Measurements from ENCODE around the gene SSBP4. TPM values are rescaled to one million over a fixed set of nuclear protein-coding genes. Genes with fewer than 3 reads are reported as not detected.

The SSBP4 gene
- total RNA-seq, 1 donor from 2014 or later, result 71.8 TPM

DNA sequence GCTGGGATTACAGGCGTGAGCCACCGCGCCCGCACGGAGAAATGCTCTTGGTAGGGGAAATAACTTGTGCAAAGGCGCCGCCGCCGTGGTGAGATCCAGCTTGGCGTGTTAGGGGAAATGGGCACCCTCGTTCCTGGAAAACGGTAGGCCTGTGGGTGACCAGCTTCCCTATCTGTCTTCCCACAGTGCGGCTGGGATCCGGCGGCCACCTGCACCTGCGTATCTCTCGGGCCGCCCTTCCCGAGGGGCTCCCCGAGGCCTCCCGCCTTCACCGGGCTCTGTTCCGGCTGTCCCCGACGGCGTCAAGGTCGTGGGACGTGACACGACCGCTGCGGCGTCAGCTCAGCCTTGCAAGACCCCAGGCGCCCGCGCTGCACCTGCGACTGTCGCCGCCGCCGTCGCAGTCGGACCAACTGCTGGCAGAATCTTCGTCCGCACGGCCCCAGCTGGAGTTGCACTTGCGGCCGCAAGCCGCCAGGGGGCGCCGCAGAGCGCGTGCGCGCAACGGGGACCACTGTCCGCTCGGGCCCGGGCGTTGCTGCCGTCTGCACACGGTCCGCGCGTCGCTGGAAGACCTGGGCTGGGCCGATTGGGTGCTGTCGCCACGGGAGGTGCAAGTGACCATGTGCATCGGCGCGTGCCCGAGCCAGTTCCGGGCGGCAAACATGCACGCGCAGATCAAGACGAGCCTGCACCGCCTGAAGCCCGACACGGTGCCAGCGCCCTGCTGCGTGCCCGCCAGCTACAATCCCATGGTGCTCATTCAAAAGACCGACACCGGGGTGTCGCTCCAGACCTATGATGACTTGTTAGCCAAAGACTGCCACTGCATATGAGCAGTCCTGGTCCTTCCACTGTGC is 30.9 kb upstream of the SSBP4 start:
- peaks cover 7% of the 10 kb centered on the region for H3K4me1 Mint-ChIP-seq
- no peaks in the 10 kb centered on the region for H3K9me3 Mint-ChIP-seq
- H3K27ac Mint-ChIP-seq (ENCODE audit: unreplicated experiment), result no peak overlapping the region
- TF ChIP-seq, protein P1, sequence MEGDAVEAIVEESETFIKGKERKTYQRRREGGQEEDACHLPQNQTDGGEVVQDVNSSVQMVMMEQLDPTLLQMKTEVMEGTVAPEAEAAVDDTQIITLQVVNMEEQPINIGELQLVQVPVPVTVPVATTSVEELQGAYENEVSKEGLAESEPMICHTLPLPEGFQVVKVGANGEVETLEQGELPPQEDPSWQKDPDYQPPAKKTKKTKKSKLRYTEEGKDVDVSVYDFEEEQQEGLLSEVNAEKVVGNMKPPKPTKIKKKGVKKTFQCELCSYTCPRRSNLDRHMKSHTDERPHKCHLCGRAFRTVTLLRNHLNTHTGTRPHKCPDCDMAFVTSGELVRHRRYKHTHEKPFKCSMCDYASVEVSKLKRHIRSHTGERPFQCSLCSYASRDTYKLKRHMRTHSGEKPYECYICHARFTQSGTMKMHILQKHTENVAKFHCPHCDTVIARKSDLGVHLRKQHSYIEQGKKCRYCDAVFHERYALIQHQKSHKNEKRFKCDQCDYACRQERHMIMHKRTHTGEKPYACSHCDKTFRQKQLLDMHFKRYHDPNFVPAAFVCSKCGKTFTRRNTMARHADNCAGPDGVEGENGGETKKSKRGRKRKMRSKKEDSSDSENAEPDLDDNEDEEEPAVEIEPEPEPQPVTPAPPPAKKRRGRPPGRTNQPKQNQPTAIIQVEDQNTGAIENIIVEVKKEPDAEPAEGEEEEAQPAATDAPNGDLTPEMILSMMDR (conservative IDR thresholded peaks at IDR 0.05), result peak; percentile 99
- H3K4me3 Mint-ChIP-seq, result no peak overlapping the region
- H3K36me3 Mint-ChIP-seq (ENCODE audit: low read depth), result no peaks in the 10 kb centered on the region
- H3K27me3 Mint-ChIP-seq (ENCODE audit: low read depth), result peaks cover 64% of the 10 kb centered on the region
- DNase-seq (ENCODE audit: low read depth, low spot score), result peak; percentile 90

DNA sequence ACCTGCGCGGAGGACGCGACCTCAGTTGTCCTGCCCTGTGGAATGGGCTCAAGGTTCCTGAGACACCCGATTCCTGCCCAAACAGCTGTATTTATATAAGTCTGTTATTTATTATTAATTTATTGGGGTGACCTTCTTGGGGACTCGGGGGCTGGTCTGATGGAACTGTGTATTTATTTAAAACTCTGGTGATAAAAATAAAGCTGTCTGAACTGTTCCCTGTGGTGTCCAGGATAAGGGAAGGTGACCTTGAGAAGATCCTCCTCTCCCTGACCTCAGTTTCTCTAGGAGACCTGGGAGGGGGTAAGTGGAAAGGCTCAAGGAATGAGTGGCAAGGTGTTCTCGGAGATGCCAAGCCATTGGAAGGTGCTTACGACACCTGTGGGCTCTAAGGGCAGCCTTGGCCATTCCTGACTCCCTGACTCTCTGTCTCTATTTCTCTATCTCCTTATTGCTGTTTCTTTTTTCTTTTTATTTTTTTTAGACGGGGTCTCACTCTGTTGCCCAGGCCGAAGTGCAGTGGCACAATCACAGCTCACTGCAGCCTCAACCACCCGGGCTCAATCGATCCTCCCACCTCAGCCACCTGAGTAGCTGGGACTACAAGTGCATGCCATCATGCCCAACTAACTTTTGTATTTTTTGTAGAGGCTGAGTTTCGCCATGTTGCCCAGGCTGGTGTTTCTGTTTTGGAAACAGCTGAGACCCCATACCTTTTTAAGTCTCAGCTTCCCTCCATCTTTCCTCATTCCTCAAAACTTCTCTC is 30.1 kb upstream of the SSBP4 start:
- DNase-seq (ENCODE audit: low read depth, low spot score), result no peak
- Mint-ChIP-seq H3K4me1 (peaks cover 7% of the 10 kb centered on the region), H3K27me3 (ENCODE audit: low read depth) (peaks cover 64% of the 10 kb centered on the region), H3K36me3 (ENCODE audit: low read depth) (no peaks in the 10 kb centered on the region), H3K4me3 (no peak overlapping the region), H3K27ac (ENCODE audit: unreplicated experiment) (no peak overlapping the region), H3K9me3 (no peaks in the 10 kb centered on the region)
- TF ChIP-seq, protein P1 (conservative IDR thresholded peaks at IDR 0.05), result no peak

DNA sequence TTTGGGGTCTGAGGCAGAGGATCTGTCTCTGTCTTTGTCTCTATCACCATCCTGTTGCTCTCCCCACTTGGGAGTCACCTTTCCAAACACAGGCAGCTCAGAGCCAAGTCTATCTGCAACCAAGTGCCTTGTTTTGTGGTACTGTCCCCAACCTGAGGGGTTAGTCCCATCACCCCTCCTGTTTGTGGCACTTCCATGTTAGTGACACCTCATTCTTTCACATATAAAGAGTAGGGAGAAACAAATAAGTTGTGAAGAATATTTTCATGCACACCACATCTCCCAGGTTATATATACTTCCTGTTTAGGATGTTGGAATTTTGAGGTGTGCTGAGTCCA is 29.5 kb upstream of the SSBP4 start:
- peaks cover 60% of the 10 kb centered on the region for H3K27me3 Mint-ChIP-seq (ENCODE audit: low read depth)
- H3K9me3 Mint-ChIP-seq, result no peaks in the 10 kb centered on the region
- no peak for DNase-seq (ENCODE audit: low read depth, low spot score)
- peaks cover 7% of the 10 kb centered on the region for H3K4me1 Mint-ChIP-seq
- TF ChIP-seq, protein P1 (conservative IDR thresholded peaks at IDR 0.05), result no peak
- no peak overlapping the region for H3K27ac Mint-ChIP-seq (ENCODE audit: unreplicated experiment)
- no peaks in the 10 kb centered on the region for H3K36me3 Mint-ChIP-seq (ENCODE audit: low read depth)
- no peak overlapping the region for H3K4me3 Mint-ChIP-seq

DNA sequence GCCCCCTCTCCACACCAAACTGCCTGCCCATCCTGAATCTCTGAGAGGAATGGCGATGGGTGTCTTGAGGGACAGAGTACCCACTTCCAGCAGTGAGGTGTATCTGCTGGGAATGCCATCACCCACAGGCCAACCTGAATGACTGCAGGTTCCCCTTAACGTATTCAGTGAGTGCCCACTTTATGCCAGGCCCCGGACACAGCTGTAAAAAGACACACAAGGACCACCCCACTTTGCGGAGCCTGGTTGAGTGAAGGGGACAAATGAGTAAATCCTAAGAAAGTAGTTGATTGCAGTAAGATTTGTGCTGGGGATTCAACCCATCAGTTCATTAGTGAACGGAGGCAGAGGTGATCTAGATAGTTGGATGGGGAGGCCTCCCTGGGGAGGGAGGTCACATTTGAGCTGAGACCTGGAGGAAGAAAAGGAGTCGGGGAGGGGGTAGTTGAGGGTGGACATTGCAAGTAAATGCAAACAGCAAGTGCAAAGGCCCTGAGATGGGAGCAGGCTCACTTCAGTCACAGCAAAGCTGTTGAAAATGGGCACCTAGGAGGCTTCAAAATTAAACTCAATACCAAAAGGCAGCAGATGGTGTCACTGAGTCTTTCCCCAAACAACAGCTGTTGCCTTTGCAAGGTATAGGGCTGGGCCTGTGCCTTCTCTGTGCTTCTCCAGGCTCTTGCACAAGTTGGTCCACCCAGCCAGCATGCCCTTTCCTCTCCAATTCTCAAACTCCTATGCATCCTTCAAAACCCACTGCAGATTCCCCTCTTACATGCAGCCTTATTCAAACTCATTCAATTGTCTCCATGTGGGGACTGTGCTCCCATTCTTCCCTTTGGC is 28.9 kb upstream of the SSBP4 start:
- Mint-ChIP-seq H3K4me3 (no peak overlapping the region), H3K36me3 (ENCODE audit: low read depth) (no peaks in the 10 kb centered on the region), H3K9me3 (no peaks in the 10 kb centered on the region), H3K27me3 (ENCODE audit: low read depth) (peaks cover 56% of the 10 kb centered on the region), H3K4me1 (peaks cover 6% of the 10 kb centered on the region), H3K27ac (ENCODE audit: unreplicated experiment) (no peak overlapping the region)
- no peak for DNase-seq (ENCODE audit: low read depth, low spot score)
- TF ChIP-seq, protein P1 (conservative IDR thresholded peaks at IDR 0.05), result no peak

DNA sequence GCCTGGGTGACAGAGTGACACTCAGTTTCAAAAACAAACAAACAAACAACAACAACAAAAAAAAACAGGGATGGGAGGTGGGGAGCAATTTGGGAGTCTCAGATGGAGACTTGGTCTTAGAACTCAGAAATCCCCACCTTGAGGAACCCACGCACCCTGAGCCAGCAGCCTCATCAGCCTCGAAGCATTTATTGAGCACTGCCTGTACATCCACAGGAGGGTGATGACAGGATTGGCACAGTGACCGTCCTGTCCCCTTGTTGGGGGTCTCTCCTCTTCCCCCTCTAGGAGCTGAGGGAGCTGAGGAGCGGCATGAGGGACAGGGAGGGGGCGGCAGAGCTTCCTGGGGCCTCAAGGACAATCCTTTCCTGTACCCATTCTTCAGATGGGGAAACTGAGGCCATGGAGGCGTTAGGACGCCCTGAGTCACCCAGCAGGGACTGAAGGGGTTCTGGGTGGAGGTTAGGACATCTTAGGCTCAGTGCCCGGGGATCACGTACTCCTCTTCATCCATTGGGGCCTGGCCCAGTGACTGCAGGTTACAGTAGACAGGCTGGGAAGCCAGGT is 27.6 kb upstream of the SSBP4 start:
- no peaks in the 10 kb centered on the region for H3K9me3 Mint-ChIP-seq
- TF ChIP-seq, protein P1 (conservative IDR thresholded peaks at IDR 0.05), result no peak
- H3K27me3 Mint-ChIP-seq (ENCODE audit: low read depth), result peaks cover 44% of the 10 kb centered on the region
- no peak overlapping the region for H3K27ac Mint-ChIP-seq (ENCODE audit: unreplicated experiment)
- no peak overlapping the region for H3K4me3 Mint-ChIP-seq
- no peaks in the 10 kb centered on the region for H3K4me1 Mint-ChIP-seq
- H3K36me3 Mint-ChIP-seq (ENCODE audit: low read depth), result no peaks in the 10 kb centered on the region
- DNase-seq (ENCODE audit: low read depth, low spot score), result no peak
